ENCODE measurements around the gene GEMIN2.
"Not testable (repeated sequence)": the region's sequence is repeated elsewhere in the genome, so short reads cannot be mapped to it uniquely, and the experiment has no call there.

Gene GEMIN2

DNA sequence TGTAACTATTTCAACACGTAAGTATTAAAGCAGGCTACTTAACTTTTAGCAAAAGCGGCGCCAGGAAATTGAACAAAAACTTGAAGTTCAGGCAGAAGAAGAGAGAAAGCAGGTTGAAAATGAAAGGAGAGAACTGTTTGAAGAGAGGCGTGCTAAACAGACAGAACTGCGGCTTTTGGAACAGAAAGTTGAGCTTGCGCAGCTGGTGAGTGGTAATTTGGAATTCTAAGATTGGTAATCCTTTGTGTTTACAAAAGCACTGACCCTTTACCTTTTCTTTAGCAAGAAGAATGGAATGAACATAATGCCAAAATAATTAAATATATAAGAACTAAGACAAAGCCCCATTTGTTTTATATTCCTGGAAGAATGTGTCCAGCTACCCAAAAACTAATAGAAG lies 64.9 kb downstream of the GEMIN2 start:
- no peak for DNase-seq

- DNase-seq = no peak
Measured at GRCh38 chr14:39180553-39180952, 66.4 kb downstream of the GEMIN2 start.

GRCh38 chr14:39181026-39181692 lies 67.0 kb downstream of the GEMIN2 start:
- no peak for DNase-seq

- no peak for DNase-seq
Measured at GRCh38 chr14:39181693-39182047, 67.5 kb downstream of the GEMIN2 start.

GRCh38 chr14:39182770-39183684 lies 68.9 kb downstream of the GEMIN2 start:
- DNase-seq = no peak

- not testable (repeated sequence) for DNase-seq
Measured at GRCh38 chr14:39183685-39184003, 69.5 kb downstream of the GEMIN2 start.

GRCh38 chr14:39184628-39185255 lies 70.6 kb downstream of the GEMIN2 start:
- no peak for DNase-seq

- DNase-seq = no peak
Measured at GRCh38 chr14:39185256-39186049, 71.3 kb downstream of the GEMIN2 start.

Data from stimulated activated naive CD4-positive, alpha-beta T cell (primary cell).